ENCODE measurements around the gene SYNE3. TPM values are rescaled to one million over a fixed set of nuclear protein-coding genes. Genes with fewer than 3 reads are reported as not detected.
"Not testable (repeated sequence)": the region's sequence is repeated elsewhere in the genome, so short reads cannot be mapped to it uniquely, and the experiment has no call there.

Gene SYNE3
- total RNA-seq, 1 donor = 27.6 TPM

GRCh38 chr14:95521001-95521400 is 4.6 kb upstream of the SYNE3 start:
- Histone ChIP-seq H3K4me3 (ENCODE audit: low read length) (no peak overlapping the region), H3K9me3 (ENCODE audit: low read depth, low read length) (no peaks in the 10 kb centered on the region), H3K4me1 (ENCODE audit: insufficient read depth, low read length) (peaks cover 92% of the 10 kb centered on the region), H3K27me3 (ENCODE audit: insufficient read depth, low read length) (no peaks in the 10 kb centered on the region)

GRCh38 chr14:95520346-95520745 is 3.9 kb upstream of the SYNE3 start:
- Histone ChIP-seq H3K4me1 (ENCODE audit: insufficient read depth, low read length) (peaks cover 92% of the 10 kb centered on the region), H3K27me3 (ENCODE audit: insufficient read depth, low read length) (no peaks in the 10 kb centered on the region), H3K9me3 (ENCODE audit: low read depth, low read length) (no peaks in the 10 kb centered on the region), H3K4me3 (ENCODE audit: low read length) (no peak overlapping the region)

GRCh38 chr14:95519699-95520098 is 3.2 kb upstream of the SYNE3 start:
- no peak overlapping the region for H3K4me3 ChIP-seq (ENCODE audit: low read length)
- no peaks in the 10 kb centered on the region for H3K27me3 ChIP-seq (ENCODE audit: insufficient read depth, low read length)
- H3K4me1 ChIP-seq (ENCODE audit: insufficient read depth, low read length) = peaks cover 92% of the 10 kb centered on the region
- no peaks in the 10 kb centered on the region for H3K9me3 ChIP-seq (ENCODE audit: low read depth, low read length)

GRCh38 chr14:95518045-95518751 is 1.7 kb upstream of the SYNE3 start:
- Histone ChIP-seq H3K27me3 (ENCODE audit: insufficient read depth, low read length) (no peaks in the 10 kb centered on the region), H3K4me1 (ENCODE audit: insufficient read depth, low read length) (peaks cover 92% of the 10 kb centered on the region), H3K4me3 (ENCODE audit: low read length) (no peak overlapping the region), H3K9me3 (ENCODE audit: low read depth, low read length) (no peaks in the 10 kb centered on the region)

- Histone ChIP-seq H3K27me3 (ENCODE audit: insufficient read depth, low read length) (no peaks in the 10 kb centered on the region), H3K4me1 (ENCODE audit: insufficient read depth, low read length) (peaks cover 77% of the 10 kb centered on the region), H3K9me3 (ENCODE audit: low read depth, low read length) (no peaks in the 10 kb centered on the region), H3K4me3 (ENCODE audit: low read length) (peak overlapping the region; percentile 59)
Measured at GRCh38 chr14:95515596-95516552, 576 bp downstream of the SYNE3 start.

DNA sequence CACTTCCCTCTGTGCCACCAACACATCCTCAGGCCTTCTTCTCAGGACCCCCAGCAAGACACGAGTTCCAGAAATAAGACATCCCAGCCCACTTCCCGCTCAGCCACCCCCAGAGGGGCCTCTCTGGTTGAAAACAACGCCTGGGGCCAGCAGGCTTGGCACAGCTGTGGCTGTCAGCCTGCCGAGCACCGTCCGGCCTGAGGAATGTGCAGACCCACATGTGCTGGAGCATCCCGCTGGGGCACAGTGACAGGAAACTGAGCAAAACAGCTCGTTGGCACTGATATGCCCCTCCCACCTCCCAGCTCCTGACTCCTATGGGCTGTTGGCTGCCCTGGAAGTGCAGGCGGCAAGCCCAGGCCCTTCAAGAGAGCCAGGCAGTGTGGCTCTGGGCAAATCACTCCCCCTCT is 1.4 kb downstream of the SYNE3 start:
- H3K4me3 ChIP-seq (ENCODE audit: low read length) = peak overlapping the region; percentile 59
- no peaks in the 10 kb centered on the region for H3K9me3 ChIP-seq (ENCODE audit: low read depth, low read length)
- no peaks in the 10 kb centered on the region for H3K27me3 ChIP-seq (ENCODE audit: insufficient read depth, low read length)
- H3K4me1 ChIP-seq (ENCODE audit: insufficient read depth, low read length) = peaks cover 77% of the 10 kb centered on the region

DNA sequence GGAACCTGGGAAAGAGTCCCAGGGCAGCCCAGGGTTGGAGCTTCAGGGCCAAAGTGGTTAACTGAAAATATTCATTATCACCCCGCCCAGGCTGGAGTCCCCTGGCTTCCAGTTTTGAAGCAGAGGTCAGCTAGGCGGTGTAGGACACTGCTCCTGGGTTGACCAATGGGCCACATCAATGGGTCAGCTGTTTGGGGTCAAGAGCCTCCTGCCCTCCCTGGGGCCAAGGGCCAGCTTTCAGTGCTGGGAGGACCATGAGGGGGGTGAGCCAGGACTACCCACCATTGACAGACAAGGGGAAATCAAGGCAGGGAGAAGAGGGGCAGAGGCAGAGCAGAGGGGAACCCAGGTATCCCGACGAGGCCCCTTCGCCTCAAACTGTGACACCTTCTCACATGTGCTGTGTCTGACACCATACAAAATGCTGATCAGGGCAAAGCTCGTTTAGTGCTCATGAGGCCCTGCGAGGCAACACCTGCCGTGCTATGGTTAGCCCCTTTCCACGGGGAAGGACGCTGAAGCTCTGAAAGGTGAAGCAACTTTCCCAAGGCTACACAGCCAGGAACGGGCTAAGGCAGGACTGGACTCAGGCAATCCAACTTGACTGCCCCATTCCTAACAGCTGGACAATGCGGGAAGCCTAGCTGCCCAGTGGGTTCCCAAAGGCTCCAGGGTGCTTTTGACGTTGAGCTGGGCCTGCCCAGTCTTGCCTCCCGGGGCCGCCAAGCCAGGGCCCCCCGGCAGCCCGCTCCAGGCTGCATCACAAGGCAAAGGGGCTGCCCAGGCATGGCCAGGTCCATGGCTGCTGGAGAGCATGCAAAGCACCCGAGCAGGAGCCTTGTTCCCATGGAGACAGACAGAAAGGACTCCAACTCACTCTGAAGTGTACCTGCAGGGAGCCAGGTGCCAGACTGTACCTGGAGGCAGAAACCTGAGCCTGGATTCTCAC is 2.0 kb downstream of the SYNE3 start:
- H3K9me3 ChIP-seq (ENCODE audit: low read depth, low read length) = no peaks in the 10 kb centered on the region
- peak overlapping the region; percentile 59 for H3K4me3 ChIP-seq (ENCODE audit: low read length)
- H3K27me3 ChIP-seq (ENCODE audit: insufficient read depth, low read length) = no peaks in the 10 kb centered on the region
- peaks cover 77% of the 10 kb centered on the region for H3K4me1 ChIP-seq (ENCODE audit: insufficient read depth, low read length)

DNA sequence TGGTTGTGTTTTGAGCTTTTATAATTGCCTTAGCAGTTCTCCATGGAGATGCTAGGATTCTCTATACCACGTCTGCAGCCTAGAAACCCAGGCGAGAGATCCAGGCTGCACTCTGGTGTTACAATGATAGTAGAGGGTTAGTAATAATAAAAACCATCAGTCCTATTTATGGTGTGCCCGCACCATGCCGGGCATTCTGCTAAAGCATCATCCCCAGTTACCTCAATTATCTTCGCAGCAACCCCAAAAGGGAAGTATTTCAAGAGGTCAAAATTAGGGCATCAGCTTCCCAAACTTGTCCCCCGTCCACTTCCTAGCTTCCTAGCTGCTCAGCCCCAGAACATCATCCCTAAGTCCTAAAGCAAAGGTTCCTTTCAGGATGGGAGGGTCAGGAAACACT is 3.2 kb downstream of the SYNE3 start:
- no peak overlapping the region for H3K4me3 ChIP-seq (ENCODE audit: low read length)
- no peaks in the 10 kb centered on the region for H3K9me3 ChIP-seq (ENCODE audit: low read depth, low read length)
- peaks cover 77% of the 10 kb centered on the region for H3K4me1 ChIP-seq (ENCODE audit: insufficient read depth, low read length)
- no peaks in the 10 kb centered on the region for H3K27me3 ChIP-seq (ENCODE audit: insufficient read depth, low read length)

- no peaks in the 10 kb centered on the region for H3K9me3 ChIP-seq (ENCODE audit: low read depth, low read length)
- H3K4me1 ChIP-seq (ENCODE audit: insufficient read depth, low read length) = peaks cover 77% of the 10 kb centered on the region
- no peaks in the 10 kb centered on the region for H3K27me3 ChIP-seq (ENCODE audit: insufficient read depth, low read length)
- no peak overlapping the region for H3K4me3 ChIP-seq (ENCODE audit: low read length)
Measured at GRCh38 chr14:95511687-95512086, 4.8 kb downstream of the SYNE3 start.

GRCh38 chr14:95510804-95511203 is 5.6 kb downstream of the SYNE3 start:
- no peaks in the 10 kb centered on the region for H3K27me3 ChIP-seq (ENCODE audit: insufficient read depth, low read length)
- H3K9me3 ChIP-seq (ENCODE audit: low read depth, low read length) = no peaks in the 10 kb centered on the region
- no peak overlapping the region for H3K4me3 ChIP-seq (ENCODE audit: low read length)
- H3K4me1 ChIP-seq (ENCODE audit: insufficient read depth, low read length) = peaks cover 84% of the 10 kb centered on the region

GRCh38 chr14:95510344-95510743 is 6.1 kb downstream of the SYNE3 start:
- not testable (repeated sequence) for H3K9me3 ChIP-seq (ENCODE audit: low read depth, low read length); H3K4me3 ChIP-seq (ENCODE audit: low read length); H3K27me3 ChIP-seq (ENCODE audit: insufficient read depth, low read length)
- H3K4me1 ChIP-seq (ENCODE audit: insufficient read depth, low read length) = peaks cover 83% of the 10 kb centered on the region

DNA sequence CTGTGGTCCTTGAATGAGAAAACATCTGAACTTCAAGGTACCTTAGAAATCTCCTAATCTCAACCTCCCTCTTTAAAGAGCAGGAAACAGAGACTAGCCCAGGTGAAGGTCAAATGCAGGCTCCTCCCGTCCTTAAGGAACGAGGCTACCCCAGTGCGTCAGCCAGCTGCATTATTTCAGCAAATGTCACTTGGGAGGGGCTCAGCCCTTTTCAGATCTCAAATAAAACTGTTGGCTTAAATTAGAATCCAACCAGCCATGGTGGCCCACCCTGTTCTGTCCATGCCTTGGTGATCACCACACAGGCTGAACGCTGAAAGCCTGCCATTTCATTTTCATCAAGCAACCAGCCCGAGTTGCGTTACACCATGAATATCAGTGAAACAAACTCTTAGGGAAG is 7.0 kb downstream of the SYNE3 start:
- H3K9me3 ChIP-seq (ENCODE audit: low read depth, low read length) = no peaks in the 10 kb centered on the region
- H3K4me1 ChIP-seq (ENCODE audit: insufficient read depth, low read length) = peaks cover 83% of the 10 kb centered on the region
- H3K4me3 ChIP-seq (ENCODE audit: low read length) = no peak overlapping the region
- no peaks in the 10 kb centered on the region for H3K27me3 ChIP-seq (ENCODE audit: insufficient read depth, low read length)

DNA sequence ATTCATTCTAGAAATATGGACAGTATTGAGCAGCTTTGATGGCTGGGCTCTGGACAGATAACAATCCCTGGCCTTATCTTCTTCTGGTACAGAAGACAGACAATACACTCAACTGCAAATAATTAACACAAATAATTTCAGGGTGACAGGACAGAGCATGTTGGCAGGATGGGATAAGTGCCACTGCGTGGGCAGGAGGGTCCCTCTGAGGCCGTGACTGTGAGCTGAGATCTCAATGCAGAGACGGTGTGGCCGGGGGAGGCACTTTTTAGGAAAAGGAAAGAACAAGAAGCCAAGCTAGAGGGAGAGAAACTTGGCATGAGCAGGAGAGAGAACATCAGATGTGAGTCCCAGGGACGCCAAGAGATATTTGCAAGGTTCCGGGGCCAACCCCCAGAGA is 8.1 kb downstream of the SYNE3 start:
- Histone ChIP-seq H3K27me3 (ENCODE audit: insufficient read depth, low read length) (no peaks in the 10 kb centered on the region), H3K9me3 (ENCODE audit: low read depth, low read length) (no peaks in the 10 kb centered on the region), H3K4me1 (ENCODE audit: insufficient read depth, low read length) (peaks cover 83% of the 10 kb centered on the region), H3K4me3 (ENCODE audit: low read length) (no peak overlapping the region)

DNA sequence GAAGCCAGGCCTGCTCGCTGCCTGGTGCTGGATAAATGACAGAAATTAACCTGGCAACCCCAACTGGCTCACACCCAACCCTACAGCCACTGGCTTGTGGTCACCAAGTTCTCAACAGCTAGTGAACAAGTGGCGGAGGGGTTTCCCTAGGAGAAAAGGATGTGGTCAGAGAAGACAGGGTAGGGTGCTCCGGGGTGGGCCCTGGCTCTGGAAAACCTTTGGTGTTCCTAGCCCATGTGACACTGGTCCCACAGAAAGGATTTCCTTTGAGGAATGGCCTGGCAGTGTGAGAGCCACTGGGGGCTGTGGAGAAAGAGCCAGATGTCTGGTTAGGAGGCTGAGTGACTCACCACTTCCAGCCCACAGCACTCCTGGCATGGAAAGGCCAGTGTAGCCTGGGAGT is 8.7 kb downstream of the SYNE3 start:
- H3K4me1 ChIP-seq (ENCODE audit: insufficient read depth, low read length) = peaks cover 83% of the 10 kb centered on the region
- no peaks in the 10 kb centered on the region for H3K9me3 ChIP-seq (ENCODE audit: low read depth, low read length)
- H3K27me3 ChIP-seq (ENCODE audit: insufficient read depth, low read length) = no peaks in the 10 kb centered on the region
- no peak overlapping the region for H3K4me3 ChIP-seq (ENCODE audit: low read length)

GRCh38 chr14:95507174-95507573 is 9.3 kb downstream of the SYNE3 start:
- Histone ChIP-seq H3K4me3 (ENCODE audit: low read length) (no peak overlapping the region), H3K27me3 (ENCODE audit: insufficient read depth, low read length) (no peaks in the 10 kb centered on the region), H3K4me1 (ENCODE audit: insufficient read depth, low read length) (peaks cover 88% of the 10 kb centered on the region), H3K9me3 (ENCODE audit: low read depth, low read length) (no peaks in the 10 kb centered on the region)
